ENCODE data around the gene CCDC47. TPM values are rescaled to one million over a fixed set of nuclear protein-coding genes. Genes with fewer than 3 reads are reported as not detected.

Gene CCDC47
- total and polyA plus RNA-seq, 2 of the 4 experiments (the other 2 are of a cell fraction): 45.7 to 62.0 TPM

GRCh38 chr17:63699638-63700527 lies 73.5 kb downstream of the CCDC47 start, which contains the start of gene LIMD2:
LIMD2 (minus strand) TSS chr17:63700125; CDS start chr17:63699298, 827 bp downstream.
- Histone ChIP-seq H2AFZ (replicated peaks; ENCODE audit: low read length, poor library complexity) (peak within 1 kb of the TSS; percentile 94), H4K20me1 (ENCODE audit: insufficient read depth, low read length) (peaks cover 5% of the 10 kb centered on the region), H3K4ac (ENCODE audit: low read depth, low read length) (peak within 1 kb of the TSS; percentile 93), H2AK9ac (replicated peaks; ENCODE audit: low read depth, low read length, poor library complexity) (peak within 1 kb of the TSS; percentile 97), H3K18ac (ENCODE audit: low read depth, low read length) (peak within 1 kb of the TSS; percentile 54; the same call in 1 of the 2 replicates), H3K9me3 (ENCODE audit: control insufficient read depth, insufficient read depth, low read length) (no peaks in the 10 kb centered on the region), H2BK20ac (ENCODE audit: low read depth, low read length) (no peak within 1 kb of the TSS), H4K91ac (ENCODE audit: insufficient read depth, low read depth, low read length) (no peak within 1 kb of the TSS; the same call in 1 of the 2 replicates), H4K5ac (ENCODE audit: low read depth, low read length) (peak within 1 kb of the TSS; percentile 88), H3K79me1 (ENCODE audit: low read depth in 1 of 2, low read length in 2 of 2) (peaks cover 0 to 33% of the 10 kb centered on the region in 2 experiments; a peak in 2 of 4 replicates), H4K8ac (ENCODE audit: low read depth in 2 of 2, low read length in 2 of 2) (peak within 1 kb of the TSS in 1 of 2 experiments; percentile 89; a peak in 3 of 4 replicates), H3K4me1 (ENCODE audit: control insufficient read depth, insufficient read depth, low read length) (no peaks in the 10 kb centered on the region), H3K27ac (ENCODE audit: insufficient read depth, low read length) (peak within 1 kb of the TSS; percentile 51; the same call in 1 of the 2 replicates), H3K56ac (ENCODE audit: extremely low read depth, insufficient read depth, low read length) (no peak within 1 kb of the TSS), H2BK120ac (ENCODE audit: low read depth, low read length) (no peak within 1 kb of the TSS), H2BK5ac (ENCODE audit: low read depth, low read length, poor library complexity, severe bottlenecking) (no peak within 1 kb of the TSS), H3K4me2 (ENCODE audit: low read depth, low read length) (peak within 1 kb of the TSS; percentile 88), H2AK5ac (ENCODE audit: low read depth, low read length) (no peak within 1 kb of the TSS), H3K4me3 (ENCODE audit: insufficient read depth, low read depth, low read length) (peak within 1 kb of the TSS; percentile 84), H3K9me1 (ENCODE audit: insufficient read depth, low read length) (no peaks in the 10 kb centered on the region), H3K14ac (replicated peaks; ENCODE audit: low read depth, low read length) (peak within 1 kb of the TSS; percentile 64; the same call in 1 of the 2 replicates), H2BK15ac (ENCODE audit: low read depth, low read length) (no peak within 1 kb of the TSS), H3K36me3 (ENCODE audit: control insufficient read depth, insufficient read depth, low read length) (peaks cover 17% of the 10 kb centered on the region), H3K27me3 (ENCODE audit: control insufficient read depth, insufficient read depth, low read length) (no peaks in the 10 kb centered on the region), H3K23ac (ENCODE audit: low read depth, low read length) (no peak within 1 kb of the TSS), H3K9ac (ENCODE audit: low read depth, low read length) (peak within 1 kb of the TSS; percentile 24)
- ChIA-PET POLR2A (ENCODE audit: unreplicated experiment) (no interaction called here), CTCF (no interaction called here)
- peak; percentile 70 for ATAC-seq (ENCODE audit: low read depth)
- WGBS, 2 experiments (ENCODE audit: extremely low coverage in 2 of 2, insufficient read length in 1 of 2): 1% methylated on average over 34 of the region's 133 CpGs; no CpG with 5 or more reads in 1 of the 2 experiments
- intact Hi-C loops (cut with micrococcal nuclease): loop anchor here (5.0 kb wide), 1 partner anchor 273 kb away; no protein-coding TSS in a partner anchor
- dilution Hi-C loops (cut with HindIII; ENCODE audit: low sequenced_read_pairs, unreplicated experiment): no loop called here
- no peak for TF ChIP-seq NFE2L2 (IDR thresholded peaks at IDR 0.05; ENCODE audit: low read depth, low read length)
- TF ChIP-seq MAZ (IDR thresholded peaks at IDR 0.05; ENCODE audit: borderline replicate concordance, low read depth, low read length): peak; percentile 11; the same call in 1 of the 2 replicates
- BruUV-seq (replicated peaks): no TSS peak
- DNase-seq: no peak
- in situ Hi-C loops (cut with MboI; ENCODE audit: low sequenced_read_pairs): no loop called here
